Measurements from ENCODE around the gene LRRC56.

GRCh38 chr11:567629-568292 is 30.4 kb downstream of the LRRC56 start:
- no peak for TF ChIP-seq GTF2F1 (IDR thresholded peaks at IDR 0.05; ENCODE audit: low read length)
- no peak for TF ChIP-seq JUN (CRISPR knock-in tag; IDR thresholded peaks at IDR 0.05)
- TF ChIP-seq SSRP1 (CRISPR knock-in tag; IDR thresholded peaks at IDR 0.05), result no peak
- no peak for TF ChIP-seq SUZ12 (IDR thresholded peaks at IDR 0.05; ENCODE audit: low read depth, low read length)
- TF ChIP-seq KDM5A (IDR thresholded peaks at IDR 0.05; ENCODE audit: borderline replicate concordance, low read length), result no peak
- TF ChIP-seq ZNF24 (IDR thresholded peaks at IDR 0.05), result no peak
- TF ChIP-seq POLR2A (IDR thresholded peaks at IDR 0.05; ENCODE audit: insufficient read depth in 1 of 2, low read depth in 2 of 2, low read length in 2 of 2), result no peak
- TF ChIP-seq MLX (CRISPR knock-in tag; IDR thresholded peaks at IDR 0.05), result no peak
- no peak for TF ChIP-seq REST (IDR thresholded peaks at IDR 0.05; ENCODE audit: borderline replicate concordance in 1 of 2, low read depth in 1 of 2, low read length in 2 of 2)
- TF ChIP-seq ZNF563 (CRISPR knock-in tag; IDR thresholded peaks at IDR 0.05), result no peak
